NCI-H345 treated with DMSO at 0.1 percent for 48 hours (cell line): Measurements from ENCODE around the gene C10orf71.

Experiments used
- DNase-seq: peaks from one replicate; lab custom pipeline; 2025; ENCODE audit not compliant: unreplicated experiment; lab: John Stamatoyannopoulos, UW

C10orf71 gene

GRCh38 chr10:49330127-49330665 is 31.2 kb downstream of the C10orf71 start:
- DNase-seq = no peak

GRCh38 chr10:49331431-49331830 is 32.5 kb downstream of the C10orf71 start:
- no peak for DNase-seq

- DNase-seq = no peak
These were observed 33.4 kb downstream of the C10orf71 start for GRCh38 chr10:49332333-49332732.

- no peak for DNase-seq
These were observed 33.8 kb downstream of the C10orf71 start for GRCh38 chr10:49332768-49333167.

- no peak for DNase-seq
These were observed 34.2 kb downstream of the C10orf71 start for GRCh38 chr10:49333192-49333591.

- DNase-seq = no peak
These were observed 36.0 kb downstream of the C10orf71 start for GRCh38 chr10:49334964-49335363.

- DNase-seq = no peak
These were observed 36.5 kb downstream of the C10orf71 start for GRCh38 chr10:49335364-49335972.

- DNase-seq = no peak
These were observed 39.6 kb downstream of the C10orf71 start for GRCh38 chr10:49338604-49339003.

- DNase-seq = no peak
These were observed 45.9 kb downstream of the C10orf71 start for GRCh38 chr10:49344840-49345239.

GRCh38 chr10:49347342-49347741 is 48.4 kb downstream of the C10orf71 start:
- DNase-seq = no peak

- no peak for DNase-seq
These were observed 48.9 kb downstream of the C10orf71 start for GRCh38 chr10:49347827-49348226.

- no peak for DNase-seq
These were observed 49.6 kb downstream of the C10orf71 start for GRCh38 chr10:49348593-49348992.

GRCh38 chr10:49349390-49349789 is 50.4 kb downstream of the C10orf71 start:
- no peak for DNase-seq

GRCh38 chr10:49350138-49350537 is 51.2 kb downstream of the C10orf71 start:
- DNase-seq = no peak

GRCh38 chr10:49350846-49351532 is 52.0 kb downstream of the C10orf71 start:
- DNase-seq = no peak

- DNase-seq = peak; percentile 9
These were observed 52.7 kb downstream of the C10orf71 start for GRCh38 chr10:49351669-49352068.

- DNase-seq = no peak
These were observed 53.4 kb downstream of the C10orf71 start for GRCh38 chr10:49352323-49352722.

GRCh38 chr10:49353026-49353894 is 54.3 kb downstream of the C10orf71 start:
- no peak for DNase-seq

- DNase-seq = no peak
These were observed 55.1 kb downstream of the C10orf71 start for GRCh38 chr10:49353895-49354566.

- DNase-seq = no peak
These were observed 55.6 kb downstream of the C10orf71 start for GRCh38 chr10:49354593-49354992.

GRCh38 chr10:49355221-49355620 is 56.3 kb downstream of the C10orf71 start:
- DNase-seq = no peak
